MCF 10A (cell line): ENCODE measurements around the gene REXO1. TPM values are rescaled to one million over a fixed set of nuclear protein-coding genes. Genes with fewer than 3 reads are reported as not detected.

Experiments used
- BruUV-seq: library from RNA; stranded (reverse); fragments of 400-500 nt; replicated peaks from 2 replicates; lab custom pipeline; 2021; lab: Mats Ljungman, UMichigan
- CTCF ChIA-PET: fragments of 300-600 bp; sonication (Branson Sonifier 250); formaldehyde crosslinking; extraction: SDS; loops from one replicate; lab custom pipeline; 2021; ENCODE audit warnings: antibody characterized with exemption, inconsistent platforms; lab: Yijun Ruan, JAX
- POLR2A ChIA-PET: fragments of 300-600, 350-650 bp; sonication (Branson Sonifier 250); formaldehyde crosslinking; extraction: SDS; loops from one replicate; lab custom pipeline; 2020; ENCODE audit warnings: antibody characterized with exemption, inconsistent platforms; lab: Yijun Ruan, JAX
- DNase-seq: peaks from one replicate; pipeline ENCODE4 v3.0.0-alpha.2; 2018; ENCODE audit not compliant: unreplicated experiment
- H3K27ac Mint-ChIP-seq: one replicate; pipeline ENCODE4 v1.8.0; 2022; ENCODE audit warnings: mild to moderate bottlenecking, low read depth, mixed read lengths; ENCODE audit not compliant: unreplicated experiment
- H3K27me3 Mint-ChIP-seq: one replicate; pipeline ENCODE4 v1.8.0; 2022; ENCODE audit warnings: mixed read lengths; ENCODE audit not compliant: insufficient read depth, unreplicated experiment
- H3K36me3 Mint-ChIP-seq: one replicate; pipeline ENCODE4 v1.8.0; 2022; ENCODE audit warnings: mild to moderate bottlenecking, moderate library complexity, mixed read lengths; ENCODE audit not compliant: insufficient read depth, unreplicated experiment
- H3K4me1 Mint-ChIP-seq: one replicate; pipeline ENCODE4 v1.8.0; 2022; ENCODE audit warnings: mixed read lengths; ENCODE audit not compliant: insufficient read depth, unreplicated experiment
- H3K4me3 Mint-ChIP-seq: one replicate; pipeline ENCODE4 v1.8.0; 2022; ENCODE audit warnings: mild to moderate bottlenecking, moderate library complexity, mixed read lengths; ENCODE audit not compliant: unreplicated experiment
- H3K9me3 Mint-ChIP-seq: one replicate; pipeline ENCODE4 v1.8.0; 2022; ENCODE audit warnings: mixed read lengths; ENCODE audit not compliant: unreplicated experiment
- CTCF ChIP-seq: fragments of 200-600 bp; IDR thresholded peaks from one replicate; pipeline ENCODE4 v1.8.0; 2022; ENCODE audit warnings: antibody characterized with exemption, mild to moderate bottlenecking; ENCODE audit not compliant: unreplicated experiment
- intact Hi-C: fragments of 100-400 bp; cut with micrococcal nuclease; formaldehyde crosslinking; loops from 2 replicates; pipeline ENCODE4 v1.14.1; 2022
- total RNA-seq: library from RNA; stranded (reverse); gene quantifications from 2 replicates; pipeline ENCODE4 v1.2.3, GENCODE V29; 2022

REXO1 gene
- total RNA-seq, 1 experiment from 2014 or later: 36.4 TPM

- TF ChIP-seq CTCF: peak; percentile 17
- H3K27me3 Mint-ChIP-seq: no peaks in the 10 kb centered on the region
- POLR2A ChIA-PET: no interaction called here
- no peak overlapping the region for H3K4me3 Mint-ChIP-seq
- CTCF ChIA-PET: interaction anchor here (1.6 kb wide), 1 partner anchor 22 kb away, joined by 3 read pairs; no protein-coding TSS in a partner anchor
- H3K36me3 Mint-ChIP-seq: peaks cover 18% of the 10 kb centered on the region
- H3K27ac Mint-ChIP-seq: no peak overlapping the region
- intact Hi-C loops: no loop called here
- H3K4me1 Mint-ChIP-seq: peaks cover 20% of the 10 kb centered on the region
- H3K9me3 Mint-ChIP-seq: no peaks in the 10 kb centered on the region
- no peak for DNase-seq
- BruUV-seq: no TSS peak
These were observed 2.7 kb upstream of the REXO1 start for GRCh38 chr19:1850809-1851653.

GRCh38 chr19:1849886-1850398 is 1.7 kb upstream of the REXO1 start:
- Mint-ChIP-seq H3K4me1 (peaks cover 25% of the 10 kb centered on the region), H3K4me3 (no peak overlapping the region), H3K27ac (no peak overlapping the region), H3K27me3 (no peaks in the 10 kb centered on the region), H3K9me3 (no peaks in the 10 kb centered on the region), H3K36me3 (peaks cover 18% of the 10 kb centered on the region)
- no peak for TF ChIP-seq CTCF
- POLR2A ChIA-PET: interaction anchor here (0.6 kb wide), 1 partner anchor 15 kb away, joined by 3 read pairs; no protein-coding TSS in a partner anchor
- intact Hi-C loops: no loop called here
- CTCF ChIA-PET: interaction anchor here (0.6 to 1.6 kb wide), 5 partner anchors 11 to 623 kb away, joined by 3 to 6 read pairs (median 3); no protein-coding TSS in a partner anchor
- no TSS peak for BruUV-seq
- no peak for DNase-seq

GRCh38 chr19:1849132-1849474 is 820 bp upstream of the REXO1 start:
- intact Hi-C loops: no loop called here
- no peak for TF ChIP-seq CTCF
- CTCF ChIA-PET: interaction anchor here (0.5 to 1.6 kb wide), 16 partner anchors 11 to 503 kb away, joined by 3 to 6 read pairs (median 3); no protein-coding TSS in a partner anchor
- H3K27ac Mint-ChIP-seq: peak overlapping the region; percentile 95
- POLR2A ChIA-PET: interaction anchor here (0.6 to 0.9 kb wide), 3 partner anchors 16 to 1008 kb away, joined by 3 read pairs; no protein-coding TSS in a partner anchor
- H3K27me3 Mint-ChIP-seq: no peaks in the 10 kb centered on the region
- no peaks in the 10 kb centered on the region for H3K9me3 Mint-ChIP-seq
- peaks cover 31% of the 10 kb centered on the region for H3K4me1 Mint-ChIP-seq
- no TSS peak for BruUV-seq
- peaks cover 25% of the 10 kb centered on the region for H3K36me3 Mint-ChIP-seq
- no peak overlapping the region for H3K4me3 Mint-ChIP-seq
- no peak for DNase-seq
